ENCODE results near the gene IL1R1. TPM values are rescaled to one million over a fixed set of nuclear protein-coding genes. Genes with fewer than 3 reads are reported as not detected.
A peak's percentile ranks its signal among the peaks of the same experiment; 100 is the strongest.

The IL1R1 gene
- polyA plus RNA-seq (2012; ENCODE audit: insufficient read depth, insufficient read length, low read depth): 0.26 TPM

- peak; percentile 10 for DNase-seq
- Histone ChIP-seq H3K36me3 (no peaks in the 10 kb centered on the region), H3K27me3 (peaks cover 8% of the 10 kb centered on the region; the same call in 1 of the 2 replicates), H3K4me1 (no peaks in the 10 kb centered on the region), H3K4me3 (ENCODE audit: low read depth, low read length) (no peak within 1 kb of the TSS; the same call in 1 of the 2 replicates), H3K9me3 (no peaks in the 10 kb centered on the region)
- TF ChIP-seq CTCF (IDR thresholded peaks at IDR 0.05; ENCODE audit: low read depth, low read length): no peak
Observed at GRCh38 chr2:102141970-102142828, at the start of gene IL1R1. Gene IL1R1 (plus strand): TSS chr2:102142746. CDS start chr2:102157725, 14,979 bp downstream.

- no peak for DNase-seq
- no peak for TF ChIP-seq CTCF (IDR thresholded peaks at IDR 0.05; ENCODE audit: low read depth, low read length)
- no peaks in the 10 kb centered on the region for H3K27me3 ChIP-seq
- no peaks in the 10 kb centered on the region for H3K36me3 ChIP-seq
- no peaks in the 10 kb centered on the region for H3K4me1 ChIP-seq
- H3K4me3 ChIP-seq (ENCODE audit: low read depth, low read length): no peak overlapping the region
- no peaks in the 10 kb centered on the region for H3K9me3 ChIP-seq
Observed at GRCh38 chr2:102093662-102094061, 48.9 kb upstream of the IL1R1 start.

GRCh38 chr2:102094917-102095316 is 47.6 kb upstream of the IL1R1 start:
- Histone ChIP-seq H3K36me3 (no peaks in the 10 kb centered on the region), H3K4me3 (ENCODE audit: low read depth, low read length) (no peak overlapping the region), H3K27me3 (no peaks in the 10 kb centered on the region), H3K4me1 (no peaks in the 10 kb centered on the region), H3K9me3 (no peaks in the 10 kb centered on the region)
- no peak for TF ChIP-seq CTCF (IDR thresholded peaks at IDR 0.05; ENCODE audit: low read depth, low read length)
- DNase-seq: no peak

GRCh38 chr2:102096103-102096502 is 46.4 kb upstream of the IL1R1 start:
- no peaks in the 10 kb centered on the region for H3K4me1 ChIP-seq
- no peaks in the 10 kb centered on the region for H3K36me3 ChIP-seq
- H3K9me3 ChIP-seq: no peaks in the 10 kb centered on the region
- no peak for DNase-seq
- TF ChIP-seq CTCF (IDR thresholded peaks at IDR 0.05; ENCODE audit: low read depth, low read length): no peak
- no peaks in the 10 kb centered on the region for H3K27me3 ChIP-seq
- H3K4me3 ChIP-seq (ENCODE audit: low read depth, low read length): no peak overlapping the region

- H3K4me1 ChIP-seq: no peaks in the 10 kb centered on the region
- H3K9me3 ChIP-seq: no peaks in the 10 kb centered on the region
- no peak for TF ChIP-seq CTCF (IDR thresholded peaks at IDR 0.05; ENCODE audit: low read depth, low read length)
- DNase-seq: no peak
- no peaks in the 10 kb centered on the region for H3K36me3 ChIP-seq
- H3K4me3 ChIP-seq (ENCODE audit: low read depth, low read length): no peak overlapping the region
- no peaks in the 10 kb centered on the region for H3K27me3 ChIP-seq
Observed at GRCh38 chr2:102098756-102099155, 43.8 kb upstream of the IL1R1 start.
